Keratinocyte (primary cell): ENCODE results near the gene TEX38.

Experiments
- CTCF ChIP-seq, 3 experiments: IDR thresholded peaks in 1 of 3; conservative IDR thresholded peaks in 1 of 3; optimal IDR thresholded peaks in 1 of 3; 2 replicates in 2 of 3; 3 replicates in 1 of 3; pipeline versions ENCODE3 to v1.5.1; 2011; ENCODE audit warnings: low read length in 3 of 3, mild to moderate bottlenecking in 3 of 3, moderate library complexity in 2 of 3, control low read depth in 1 of 3, inconsistent platforms in 1 of 3; ENCODE audit not compliant: insufficient read depth in 2 of 3; ENCODE audit errors: extremely low read depth in 1 of 3
- EZH2 ChIP-seq: IDR thresholded peaks from one replicate; pipeline ENCODE4 v1.6.1; 2012; ENCODE audit warnings: inconsistent platforms, mild to moderate bottlenecking, low read length, moderate library complexity

DNA sequence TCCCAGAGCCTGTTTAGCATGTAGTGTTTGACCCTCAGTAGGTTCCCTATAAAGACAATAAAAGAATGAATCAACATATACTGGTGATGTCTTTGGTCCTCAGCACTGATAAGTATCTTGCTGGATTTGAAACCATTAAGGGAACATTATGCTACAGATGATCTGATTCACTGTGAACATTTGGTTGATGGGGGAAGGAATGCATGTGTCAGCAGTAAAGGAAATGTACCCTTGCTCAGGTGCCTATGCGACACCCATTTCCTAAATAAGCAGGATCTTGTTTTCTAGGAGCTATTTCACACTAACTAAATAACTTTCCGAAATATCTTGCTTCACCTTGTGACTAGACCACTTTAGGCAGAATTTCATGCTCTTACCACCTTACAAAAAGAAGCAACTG is 13.0 kb downstream of the TEX38 start:
- TF ChIP-seq CTCF (optimal IDR thresholded peaks at IDR 0.05 in 1 of 3, IDR thresholded peaks at IDR 0.05 in 1 of 3, conservative IDR thresholded peaks at IDR 0.05 in 1 of 3; ENCODE audit: extremely low read depth in 1 of 3, insufficient read depth in 2 of 3, low read length in 3 of 3) (no peak), EZH2 (no peak)
